Fibroblast of upper back skin (primary cell): ENCODE results near the gene SMTNL1.
"Not testable (repeated sequence)": the region's sequence is repeated elsewhere in the genome, so short reads cannot be mapped to it uniquely, and the experiment has no call there.

Experiments
- DNase-seq: peaks from one replicate; pipeline ENCODE4 v3.0.0-alpha.2; 2013

Gene SMTNL1

DNA sequence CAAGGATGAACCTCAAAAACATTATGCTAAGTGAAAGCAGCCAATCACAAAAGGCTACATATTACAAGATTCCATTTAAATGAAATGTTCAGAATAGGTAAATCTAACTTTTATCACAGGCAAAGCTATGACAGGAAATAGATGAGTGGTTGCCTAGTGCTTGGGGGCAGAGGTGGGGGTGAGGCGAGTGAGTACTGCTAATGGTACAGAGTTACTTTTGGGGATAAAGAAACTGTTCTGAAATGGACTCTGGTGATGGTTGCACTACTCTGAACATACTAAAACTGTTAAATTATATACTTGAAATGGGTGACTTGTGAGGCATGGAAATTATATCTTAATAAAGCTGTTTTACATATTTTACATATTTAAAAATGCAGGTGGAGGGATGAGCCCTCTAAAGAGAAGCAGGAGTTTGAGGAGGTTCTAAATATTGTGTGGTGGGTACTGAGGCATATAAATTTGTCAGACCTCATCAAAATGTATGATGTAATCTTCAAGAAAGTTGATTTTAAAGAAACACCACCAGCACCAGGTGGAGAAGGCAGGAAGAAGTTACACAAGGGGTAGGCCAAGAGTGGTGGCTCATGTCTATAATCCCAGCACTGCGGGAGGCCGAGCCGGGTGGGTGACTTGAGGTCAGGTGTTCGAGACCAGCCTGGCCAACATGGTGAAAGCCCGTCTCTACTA, 25.5 kb upstream of the SMTNL1 start:
- DNase-seq = no peak

DNA sequence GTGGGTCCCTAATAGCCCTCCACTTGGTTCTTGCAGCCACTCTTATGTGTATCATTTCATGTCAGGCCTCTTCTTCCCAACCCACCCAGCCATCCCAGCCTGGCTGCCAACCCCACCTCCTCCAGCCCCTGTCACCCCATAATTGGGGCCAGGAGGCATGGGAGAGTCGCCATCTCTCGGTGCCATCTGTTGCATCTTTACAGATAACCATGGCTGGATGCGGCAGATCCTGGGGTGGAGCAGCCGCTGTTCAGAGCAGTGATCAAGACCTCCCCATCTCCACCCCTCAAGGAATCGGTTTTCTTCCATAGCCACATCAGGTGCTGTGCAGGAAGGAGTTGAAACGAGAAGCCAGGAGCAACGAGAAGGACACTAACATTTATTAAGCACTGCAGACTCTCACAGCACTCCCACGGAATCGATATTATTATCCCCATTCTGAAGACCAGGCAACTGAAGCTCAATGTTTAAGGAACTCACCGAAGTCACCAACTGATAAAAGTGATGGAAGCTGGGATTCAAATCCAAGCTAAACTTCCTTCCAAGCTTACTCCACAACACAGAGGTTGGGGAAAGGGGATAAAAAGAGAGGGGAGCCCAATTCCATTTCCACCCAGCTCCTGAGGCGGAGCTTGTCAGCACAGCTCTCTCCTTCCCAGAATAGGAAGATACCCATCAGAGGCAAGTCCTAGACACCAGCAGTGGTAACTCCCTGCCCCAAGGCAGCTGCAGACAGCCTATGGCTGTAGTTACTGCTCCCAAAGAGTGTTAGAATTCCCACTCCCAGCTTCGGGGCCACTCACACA, 24.5 kb upstream of the SMTNL1 start:
- no peak for DNase-seq

DNA sequence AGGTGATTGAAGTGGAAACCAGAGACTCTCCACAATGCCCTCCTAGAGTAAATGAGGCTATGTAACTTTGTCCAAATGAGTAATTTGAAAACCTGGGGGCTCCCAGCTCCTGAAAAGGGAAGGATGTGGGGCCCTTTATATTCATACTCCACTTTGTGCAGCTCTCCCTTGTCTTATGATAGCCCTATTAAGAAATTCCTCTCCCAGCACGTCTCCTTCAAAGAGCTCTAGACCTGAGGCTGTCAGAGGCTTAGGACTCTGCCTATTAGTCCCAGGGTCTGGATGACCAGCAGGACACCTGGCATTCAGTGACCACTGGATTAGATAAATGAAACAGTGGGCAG, 24.0 kb upstream of the SMTNL1 start:
- DNase-seq = no peak

DNA sequence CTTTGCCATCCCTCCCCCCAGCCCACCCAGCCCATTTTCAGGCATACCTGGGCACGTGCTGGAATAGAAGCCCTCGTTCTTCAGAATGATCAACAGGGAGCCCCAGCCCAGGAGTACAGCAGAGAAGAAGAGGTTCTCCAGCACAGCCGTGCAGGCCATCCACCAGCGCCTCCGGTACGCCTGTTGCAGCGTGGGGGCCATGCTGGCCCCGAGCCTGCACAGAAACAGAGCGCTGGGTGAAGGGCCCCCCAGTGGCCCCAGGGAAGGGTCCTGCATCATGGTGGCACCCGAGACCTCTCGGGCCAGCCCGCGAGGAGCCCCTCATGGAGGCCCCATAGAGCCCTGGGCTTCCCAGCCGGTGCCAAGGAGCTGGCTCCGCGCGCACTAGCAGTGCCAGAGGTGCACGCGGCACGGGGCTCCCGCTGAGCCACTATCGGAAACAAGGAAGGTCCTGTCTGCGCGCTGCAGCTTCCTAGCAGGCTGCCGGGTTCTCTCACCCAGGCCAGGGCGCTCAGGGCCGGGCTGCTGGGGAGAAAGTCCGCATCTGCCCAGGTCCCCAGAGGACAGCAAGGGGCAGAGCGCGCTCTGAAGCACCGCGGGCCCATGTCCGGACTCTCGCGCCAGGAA, 23.4 kb upstream of the SMTNL1 start:
- DNase-seq = no peak

DNA sequence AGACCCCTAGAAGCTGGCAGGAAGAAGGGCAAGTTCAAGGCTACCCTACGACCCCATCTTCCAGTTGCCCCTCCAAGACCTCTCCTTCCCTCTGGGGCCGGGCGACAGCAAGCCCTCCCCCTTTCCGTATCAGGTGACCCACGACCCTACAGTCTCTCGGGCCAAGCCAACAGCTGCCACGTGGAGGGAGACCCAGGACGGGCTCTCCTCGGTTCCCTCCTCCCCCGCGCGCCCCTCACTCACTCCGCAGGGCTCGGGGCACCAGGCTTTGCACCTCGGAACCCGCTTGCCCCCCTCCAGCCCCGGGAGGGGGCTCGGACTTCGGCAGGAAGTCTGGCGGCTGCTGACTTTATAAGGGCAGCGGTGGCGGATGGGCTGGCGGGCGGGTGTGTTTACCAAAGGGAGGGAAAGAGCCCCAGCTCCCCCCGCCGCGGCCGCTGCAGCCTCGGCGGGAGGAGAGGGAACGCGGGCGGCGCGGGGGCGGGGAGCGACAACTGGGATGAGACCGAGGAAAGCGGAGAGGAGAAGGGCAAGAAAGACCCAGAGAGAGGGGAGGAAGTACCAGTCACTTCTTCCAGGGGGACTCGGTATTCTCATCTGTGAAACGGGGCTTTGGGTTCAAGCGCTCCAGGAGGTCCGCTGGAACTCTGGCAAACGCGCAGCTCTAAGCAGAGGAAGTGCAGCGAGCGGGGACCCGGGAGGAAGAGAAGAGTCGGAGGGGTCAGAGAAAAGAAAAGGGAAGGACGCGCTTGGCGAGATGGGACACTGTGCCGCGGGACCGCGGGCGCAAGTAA, 22.7 kb upstream of the SMTNL1 start:
- peak; percentile 19 for DNase-seq

DNA sequence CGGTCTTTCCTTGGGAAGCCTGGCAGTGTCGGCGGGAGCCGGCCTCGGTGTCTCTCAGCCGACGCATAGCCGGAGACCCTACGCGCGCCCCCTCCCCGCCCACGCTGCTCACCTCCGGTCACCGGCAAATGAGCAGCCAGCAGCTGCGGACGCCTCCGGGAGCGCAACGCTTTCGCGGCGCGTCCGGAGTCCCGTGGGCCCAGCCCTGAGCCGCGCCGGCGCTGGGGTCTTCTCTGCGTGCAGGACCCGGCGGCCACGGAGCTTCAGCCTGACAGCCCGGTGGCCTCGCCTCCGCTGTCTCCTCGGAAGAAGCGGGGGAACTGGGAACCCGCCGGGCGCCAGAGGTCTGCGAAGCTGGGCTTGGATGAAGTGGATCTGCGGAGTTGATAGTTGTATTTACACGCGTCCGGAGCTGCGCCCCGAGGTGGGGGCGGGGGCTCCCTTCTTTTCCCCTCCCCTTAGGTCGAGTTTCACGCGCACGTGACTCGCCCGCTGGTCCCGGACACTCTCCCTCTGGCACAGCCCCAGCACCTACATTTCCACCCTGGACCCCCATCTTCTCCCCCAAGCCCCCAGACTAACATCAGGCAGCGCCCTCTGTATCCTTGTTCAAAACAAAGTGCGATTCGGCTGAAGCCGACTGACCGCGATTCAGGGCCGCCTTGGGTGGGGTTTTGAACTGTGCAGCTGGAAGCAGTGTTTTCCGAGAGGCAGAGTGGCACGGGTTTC, 21.9 kb upstream of the SMTNL1 start, which contains the start of gene SLC43A1:
TSS of gene SLC43A1 (minus strand) at position 371 of the 729 bp plus-strand sequence. CDS start 1,591 bp downstream, outside the sequence.
- peak; percentile 51 for DNase-seq

DNA sequence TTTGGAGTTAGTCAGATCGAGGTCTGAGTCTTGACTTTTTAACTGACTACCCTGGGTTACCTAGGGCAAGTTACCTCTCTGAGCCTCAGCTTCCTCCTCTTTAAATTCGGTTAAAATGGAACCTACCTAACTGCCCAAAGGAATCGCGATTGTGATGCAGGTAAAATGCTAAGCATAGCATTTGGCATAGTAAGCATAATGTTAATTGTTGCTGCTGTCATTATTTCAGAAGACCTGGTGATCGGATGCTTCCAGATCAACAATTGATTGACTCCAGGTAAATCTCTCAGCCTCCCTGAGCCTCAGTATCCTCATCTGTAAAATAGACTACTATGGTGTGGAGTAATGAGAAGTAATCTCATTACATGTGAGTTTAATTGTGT, 21.3 kb upstream of the SMTNL1 start:
- DNase-seq = no peak

DNA sequence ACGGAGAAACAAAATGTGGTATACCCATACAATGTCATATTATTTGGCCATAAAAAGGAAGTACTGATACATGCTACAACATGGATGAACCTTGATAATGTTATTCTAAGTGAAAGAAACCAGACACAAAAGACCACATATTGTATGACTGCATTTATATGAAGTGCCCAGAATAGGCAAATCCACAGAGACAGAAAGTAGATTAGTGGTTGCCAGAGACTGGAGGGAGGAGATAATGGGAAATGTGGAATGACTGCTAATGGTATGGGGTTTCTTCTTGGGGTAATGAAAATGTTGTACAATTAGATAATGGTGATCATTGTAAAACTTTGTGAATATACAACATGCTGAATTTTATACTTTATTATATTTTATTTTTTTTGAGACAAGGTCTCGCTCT, 16.3 kb upstream of the SMTNL1 start:
- no peak for DNase-seq

DNA sequence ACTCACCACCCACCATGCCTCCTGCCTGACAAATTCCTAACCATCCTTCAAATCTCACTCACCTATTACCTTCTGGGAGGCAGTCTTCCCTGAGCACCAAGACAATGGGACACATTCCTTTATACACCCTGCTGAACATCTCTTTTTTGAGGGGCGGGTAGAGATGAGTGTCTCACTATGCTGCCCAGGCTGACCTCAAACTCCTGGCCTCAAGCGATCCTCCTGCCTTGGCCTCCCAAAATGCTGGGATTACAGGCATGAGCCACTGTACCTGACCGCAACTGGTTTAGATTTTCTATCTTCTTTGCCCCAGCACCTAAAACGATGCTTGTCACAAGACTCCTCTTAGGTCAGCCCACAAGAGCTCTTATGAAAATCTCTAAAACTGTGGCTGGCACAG, 14.0 kb upstream of the SMTNL1 start:
- DNase-seq = no peak

DNA sequence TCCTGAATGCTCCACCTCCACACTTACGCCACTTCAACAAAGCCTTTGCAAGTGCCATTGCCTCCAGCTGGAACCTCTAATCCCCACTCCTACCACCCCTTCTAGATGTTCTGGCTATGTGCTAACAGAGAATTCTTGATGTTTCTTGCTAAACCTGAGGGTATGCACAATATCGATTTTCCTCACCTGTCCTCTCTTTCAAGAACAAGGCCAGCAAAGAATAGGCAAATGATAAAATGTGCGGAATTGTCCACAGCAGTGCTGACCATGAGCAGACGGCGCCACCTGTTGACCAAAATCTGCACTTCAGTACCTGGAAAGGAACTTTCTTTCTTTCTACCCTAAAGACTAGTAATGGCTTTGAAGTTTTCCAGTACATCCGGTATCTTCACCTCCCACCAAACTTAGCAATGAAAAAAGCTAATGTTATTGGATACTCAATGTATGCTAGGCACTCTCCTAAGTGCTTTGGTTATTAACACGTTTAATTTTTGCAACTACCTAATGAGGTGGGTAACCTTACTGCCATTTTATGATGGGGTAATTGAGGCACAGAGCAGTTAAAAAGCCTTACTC, 10.3 kb upstream of the SMTNL1 start:
- peak; percentile 52 for DNase-seq

DNA sequence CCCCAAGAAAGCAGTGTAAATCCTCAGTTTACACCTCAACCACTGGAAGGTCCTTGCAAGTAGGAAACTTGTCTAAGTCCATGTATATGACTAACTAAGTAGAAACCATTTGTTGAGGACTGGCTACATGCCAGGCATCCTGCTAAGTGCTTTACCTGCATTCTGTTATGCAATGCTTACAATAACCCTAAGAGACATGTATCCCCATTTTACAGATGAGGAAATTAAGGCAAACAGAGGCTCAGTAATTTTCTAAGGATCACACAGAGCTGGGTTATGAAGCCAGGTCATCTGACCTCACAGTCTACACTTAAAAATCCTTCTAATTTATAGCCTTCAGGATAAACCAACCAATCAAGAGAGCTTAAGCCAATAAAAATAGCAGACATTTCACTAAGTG, 8.4 kb upstream of the SMTNL1 start:
- DNase-seq = no peak

DNA sequence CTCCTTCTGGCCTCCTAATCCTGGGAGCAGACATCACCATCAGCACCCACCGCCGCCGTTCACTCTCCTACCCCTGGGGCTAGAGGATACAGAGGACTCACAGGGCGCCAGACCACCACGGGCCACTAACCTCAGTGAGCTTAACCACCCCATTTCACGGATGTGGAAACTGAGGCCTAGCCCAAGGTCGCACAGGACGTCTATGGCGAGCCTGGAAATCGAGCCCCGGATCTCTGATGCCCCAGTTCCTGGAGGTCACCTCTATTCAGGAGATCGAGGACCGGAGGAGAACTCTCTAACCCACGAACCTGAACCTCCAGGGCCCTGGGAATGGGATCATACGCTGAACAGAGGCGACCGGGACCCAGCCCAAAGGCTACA, 7.2 kb upstream of the SMTNL1 start:
- DNase-seq = no peak

DNA sequence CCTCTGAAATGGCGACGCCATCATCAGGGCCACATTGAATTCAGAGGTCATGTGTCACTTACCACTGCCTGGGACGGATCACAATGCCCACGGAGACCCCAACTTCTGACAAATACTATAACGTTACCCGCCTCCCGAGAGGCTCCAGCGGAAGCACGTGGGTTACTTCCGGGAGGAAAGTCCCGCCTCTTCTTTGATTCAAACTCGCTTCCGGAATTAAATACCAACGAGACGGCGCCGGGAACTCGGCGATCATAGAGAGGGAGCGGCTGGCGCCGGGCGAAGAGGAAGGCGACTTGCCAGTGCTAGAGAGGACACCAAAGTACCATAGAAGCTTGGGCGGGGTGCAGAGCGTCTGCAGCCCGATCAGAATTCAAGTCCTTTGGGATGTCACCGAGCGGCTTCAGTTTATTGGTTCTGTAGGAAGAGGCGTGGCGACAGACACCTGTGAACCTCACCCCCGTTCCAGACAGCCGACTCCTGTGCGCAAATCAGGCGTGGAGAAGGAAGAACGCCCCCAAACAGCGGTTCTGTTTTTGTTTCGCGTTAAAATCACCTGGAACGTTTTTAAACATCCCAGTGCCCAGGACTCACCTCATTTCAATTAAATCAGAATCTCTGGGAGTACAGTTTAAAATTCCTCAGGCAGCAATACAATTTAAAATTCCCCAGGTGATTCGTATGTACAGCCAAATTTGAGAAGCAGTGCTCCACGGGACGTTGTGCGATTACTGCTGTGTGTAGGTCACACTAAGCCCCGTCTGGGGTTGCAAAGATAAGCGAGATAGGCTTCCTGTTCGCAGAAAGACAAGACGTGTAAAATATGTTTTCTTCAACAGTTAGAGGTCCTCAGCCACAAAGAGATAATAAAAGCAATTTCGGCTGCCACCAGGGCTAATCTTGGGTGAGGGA, 6.5 kb upstream of the SMTNL1 start, which contains the start of gene TIMM10:
TSS of gene TIMM10 (minus strand) at position 159 of the 912 bp plus-strand sequence. CDS start 565 bp downstream, outside the sequence.
- DNase-seq = peak; percentile 97

DNA sequence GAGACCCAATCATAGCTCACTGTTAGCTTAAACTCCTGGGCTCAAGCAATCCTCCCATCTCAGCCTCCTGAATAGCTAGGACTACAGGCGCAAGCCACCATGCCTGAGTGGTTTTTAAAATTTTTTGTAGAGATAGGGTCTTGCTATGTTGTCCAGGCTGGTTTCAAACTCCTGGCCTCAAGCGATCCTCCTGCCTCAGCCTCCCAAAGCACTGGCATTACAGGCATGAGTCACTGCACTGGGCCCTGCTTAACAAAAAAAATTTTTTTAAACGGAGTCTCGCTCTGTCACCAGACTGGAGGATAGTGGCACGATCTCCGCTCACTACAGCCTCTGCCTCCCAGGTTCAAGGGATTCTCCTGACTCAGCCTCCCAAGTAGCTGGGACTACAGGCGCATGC, 2.9 kb upstream of the SMTNL1 start:
- DNase-seq = not testable (repeated sequence)

DNA sequence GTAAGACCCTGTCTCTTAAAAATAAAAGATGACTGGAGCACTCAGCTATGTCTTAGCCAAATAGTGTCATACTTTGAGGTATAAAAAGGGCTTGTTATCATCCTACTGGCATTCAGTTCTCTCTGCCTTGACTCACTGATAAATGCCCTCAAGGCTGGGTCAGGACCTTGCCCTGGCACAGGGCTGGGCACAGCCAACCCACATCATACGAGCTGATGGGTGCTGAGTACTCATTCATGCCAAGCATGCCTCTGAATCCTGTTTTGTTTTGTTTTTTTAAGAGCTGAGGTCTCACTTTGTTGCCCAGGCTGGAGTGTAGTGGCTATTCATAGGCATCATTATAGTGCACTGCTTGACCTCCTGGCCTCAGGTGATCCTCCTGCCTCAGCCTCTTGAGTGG, 1.9 kb downstream of the SMTNL1 start:
- DNase-seq = no peak

DNA sequence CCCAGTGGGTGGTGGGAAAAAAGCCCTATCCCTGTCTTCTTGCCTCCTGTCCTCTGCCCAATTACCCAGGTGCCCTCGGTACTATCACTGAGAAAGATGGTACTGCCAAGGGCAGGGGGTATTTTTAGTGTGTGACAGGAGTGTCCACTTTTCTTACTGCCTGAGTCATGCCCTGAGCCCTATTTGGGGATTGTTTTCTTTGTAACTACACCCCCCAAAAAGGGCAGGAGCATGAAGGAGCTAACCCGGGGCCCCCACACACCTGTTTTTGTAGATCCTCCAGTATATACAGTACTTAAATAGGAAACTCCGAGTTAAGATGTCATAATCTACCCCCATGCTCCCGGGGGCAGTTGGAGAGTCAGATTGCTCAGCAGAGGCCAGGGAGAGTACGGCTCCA, 3.8 kb downstream of the SMTNL1 start:
- DNase-seq = no peak

DNA sequence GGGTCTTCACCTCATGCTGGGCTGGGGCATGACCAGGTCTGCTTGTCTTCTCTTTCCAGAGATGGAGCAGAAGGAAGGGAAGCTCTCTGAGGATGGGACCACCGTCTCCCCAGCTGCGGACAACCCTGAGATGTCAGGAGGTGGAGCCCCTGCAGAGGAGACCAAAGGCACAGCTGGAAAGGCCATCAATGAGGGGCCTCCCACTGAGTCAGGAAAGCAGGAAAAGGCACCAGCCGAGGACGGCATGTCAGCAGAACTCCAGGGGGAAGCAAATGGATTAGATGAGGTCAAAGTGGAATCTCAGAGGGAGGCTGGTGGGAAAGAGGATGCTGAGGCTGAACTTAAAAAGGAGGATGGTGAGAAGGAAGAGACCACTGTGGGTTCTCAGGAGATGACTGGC, 5.2 kb downstream of the SMTNL1 start:
- no peak for DNase-seq

DNA sequence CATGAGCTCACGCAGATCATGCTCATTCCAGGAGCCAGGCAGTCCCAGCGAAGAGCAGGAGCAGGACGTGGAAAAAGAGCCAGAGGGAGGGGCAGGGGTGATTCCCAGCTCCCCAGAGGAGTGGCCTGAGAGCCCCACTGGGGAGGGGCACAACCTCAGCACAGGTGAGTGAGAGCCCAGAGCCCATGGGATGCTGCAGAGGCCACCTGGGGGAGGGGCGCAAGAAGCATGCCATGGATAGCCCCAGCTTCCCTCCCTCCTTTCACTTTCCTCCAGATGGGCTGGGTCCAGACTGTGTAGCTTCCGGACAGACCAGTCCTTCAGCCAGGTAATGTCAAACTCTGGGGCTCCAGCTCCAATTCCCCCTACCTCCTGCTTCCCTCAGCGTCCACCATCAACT, 6.2 kb downstream of the SMTNL1 start:
- DNase-seq = no peak

DNA sequence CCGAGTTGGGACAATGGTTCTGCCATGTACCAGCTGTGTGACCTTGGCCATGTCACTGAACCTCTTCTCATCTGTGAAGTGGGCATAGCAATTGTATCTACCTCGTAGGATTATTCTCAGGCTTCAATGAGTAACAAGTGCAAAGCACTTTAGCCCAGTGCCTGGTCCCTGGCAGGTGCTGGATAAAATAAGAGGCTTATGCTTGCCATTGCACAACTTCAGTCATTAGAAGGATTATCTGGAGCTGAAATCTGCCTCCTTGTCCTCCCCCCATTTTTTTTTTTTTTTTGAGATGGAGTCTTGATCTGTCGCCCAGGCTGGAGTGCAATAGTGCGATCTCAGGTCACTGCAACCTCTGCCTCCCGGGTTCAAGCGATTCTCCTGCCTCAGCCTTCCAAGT, 7.2 kb downstream of the SMTNL1 start:
- DNase-seq = no peak

DNA sequence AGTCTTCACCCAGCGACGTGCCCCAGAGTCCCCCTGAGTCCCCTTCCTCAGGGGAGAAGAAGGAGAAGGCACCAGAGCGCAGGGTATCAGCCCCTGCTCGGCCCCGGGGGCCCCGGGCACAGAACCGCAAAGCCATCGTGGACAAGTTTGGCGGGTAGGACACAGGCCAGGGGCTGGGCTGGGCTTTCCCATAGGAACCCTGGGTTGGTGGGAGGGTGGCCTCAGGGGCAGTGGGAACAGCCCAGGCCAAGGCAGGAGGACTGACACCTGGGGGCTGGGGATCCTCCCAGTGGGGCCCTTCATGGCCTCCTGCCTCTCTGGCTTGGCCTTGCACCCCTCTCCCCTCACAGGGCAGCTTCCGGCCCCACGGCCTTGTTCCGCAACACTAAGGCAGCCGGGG, 8.5 kb downstream of the SMTNL1 start:
- no peak for DNase-seq

DNA sequence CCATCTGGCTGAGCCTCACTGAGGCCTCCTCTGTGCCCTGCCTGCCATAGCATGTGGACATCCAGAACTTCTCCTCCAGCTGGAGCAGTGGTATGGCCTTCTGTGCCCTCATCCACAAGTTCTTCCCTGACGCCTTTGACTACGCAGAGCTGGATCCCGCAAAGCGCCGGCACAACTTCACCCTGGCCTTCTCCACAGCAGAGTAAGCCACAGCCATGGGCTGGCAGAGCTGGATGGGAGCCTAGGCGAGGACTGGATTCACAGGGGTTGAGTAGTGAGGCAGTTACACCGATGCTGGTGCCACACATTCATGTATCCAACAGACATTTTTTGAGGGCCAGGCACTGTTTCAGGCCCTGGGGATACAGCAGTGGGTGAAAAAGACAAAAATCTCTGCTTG, 9.1 kb downstream of the SMTNL1 start:
- no peak for DNase-seq
